ENCODE results near the gene RBL2. TPM values are rescaled to one million over a fixed set of nuclear protein-coding genes. Genes with fewer than 3 reads are reported as not detected.

Gene RBL2
- total RNA-seq, 1 donor from 2014 or later: 28.5 TPM

- Mint-ChIP-seq H3K36me3 (ENCODE audit: low read depth) (peaks cover 49% of the 10 kb centered on the region), H3K27ac (ENCODE audit: unreplicated experiment) (no peak overlapping the region), H3K4me3 (ENCODE audit: unreplicated experiment) (no peak overlapping the region), H3K4me1 (ENCODE audit: low read depth) (no peaks in the 10 kb centered on the region), H3K27me3 (ENCODE audit: low read depth) (no peaks in the 10 kb centered on the region), H3K9me3 (ENCODE audit: low read depth) (peaks cover 15% of the 10 kb centered on the region)
- TF ChIP-seq CTCF (IDR thresholded peaks at IDR 0.05): no peak
- DNase-seq (ENCODE audit: low spot score): no peak
These were observed 42.6 kb downstream of the RBL2 start for GRCh38 chr16:53476867-53477266.

DNA sequence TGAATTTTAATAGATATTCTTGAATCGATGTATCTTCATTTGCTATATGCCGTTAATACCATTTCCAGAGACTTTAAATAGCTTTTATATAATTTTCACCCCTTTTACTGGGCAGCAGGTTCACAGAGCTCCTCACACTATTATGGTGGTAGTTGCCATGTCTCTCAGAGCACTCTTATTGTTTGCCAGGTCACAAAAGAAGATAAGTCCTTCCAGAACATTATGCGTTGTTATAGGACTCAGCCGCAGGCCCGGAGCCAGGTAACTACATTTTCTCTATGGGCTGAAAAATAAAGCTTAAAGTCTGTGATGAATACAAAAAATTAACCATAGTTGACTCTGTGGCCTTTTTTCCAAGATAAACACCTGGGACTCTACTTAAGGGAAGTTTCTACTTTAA is 44.7 kb downstream of the RBL2 start:
- Mint-ChIP-seq H3K36me3 (ENCODE audit: low read depth) (peaks cover 41% of the 10 kb centered on the region), H3K27ac (ENCODE audit: unreplicated experiment) (no peak overlapping the region), H3K9me3 (ENCODE audit: low read depth) (no peaks in the 10 kb centered on the region), H3K4me1 (ENCODE audit: low read depth) (no peaks in the 10 kb centered on the region), H3K4me3 (ENCODE audit: unreplicated experiment) (no peak overlapping the region), H3K27me3 (ENCODE audit: low read depth) (no peaks in the 10 kb centered on the region)
- DNase-seq (ENCODE audit: low spot score): no peak
- no peak for TF ChIP-seq CTCF (IDR thresholded peaks at IDR 0.05)

GRCh38 chr16:53480394-53480793 is 46.1 kb downstream of the RBL2 start:
- Mint-ChIP-seq H3K27me3 (ENCODE audit: low read depth) (no peaks in the 10 kb centered on the region), H3K36me3 (ENCODE audit: low read depth) (peaks cover 38% of the 10 kb centered on the region), H3K9me3 (ENCODE audit: low read depth) (no peaks in the 10 kb centered on the region), H3K4me3 (ENCODE audit: unreplicated experiment) (no peak overlapping the region), H3K27ac (ENCODE audit: unreplicated experiment) (no peak overlapping the region), H3K4me1 (ENCODE audit: low read depth) (no peaks in the 10 kb centered on the region)
- no peak for DNase-seq (ENCODE audit: low spot score)
- TF ChIP-seq CTCF (IDR thresholded peaks at IDR 0.05): no peak

- no peak for TF ChIP-seq CTCF (IDR thresholded peaks at IDR 0.05)
- H3K4me3 Mint-ChIP-seq (ENCODE audit: unreplicated experiment): no peak overlapping the region
- peaks cover 45% of the 10 kb centered on the region for H3K36me3 Mint-ChIP-seq (ENCODE audit: low read depth)
- peaks cover 5% of the 10 kb centered on the region for H3K9me3 Mint-ChIP-seq (ENCODE audit: low read depth)
- H3K27ac Mint-ChIP-seq (ENCODE audit: unreplicated experiment): no peak overlapping the region
- H3K4me1 Mint-ChIP-seq (ENCODE audit: low read depth): no peaks in the 10 kb centered on the region
- DNase-seq (ENCODE audit: low spot score): no peak
- H3K27me3 Mint-ChIP-seq (ENCODE audit: low read depth): no peaks in the 10 kb centered on the region
These were observed 47.9 kb downstream of the RBL2 start for GRCh38 chr16:53482123-53482522.

- no peak for DNase-seq (ENCODE audit: low spot score)
- Mint-ChIP-seq H3K27ac (ENCODE audit: unreplicated experiment) (no peak overlapping the region), H3K4me3 (ENCODE audit: unreplicated experiment) (no peak overlapping the region), H3K36me3 (ENCODE audit: low read depth) (peaks cover 39% of the 10 kb centered on the region), H3K4me1 (ENCODE audit: low read depth) (no peaks in the 10 kb centered on the region), H3K27me3 (ENCODE audit: low read depth) (no peaks in the 10 kb centered on the region), H3K9me3 (ENCODE audit: low read depth) (peaks cover 5% of the 10 kb centered on the region)
- TF ChIP-seq CTCF (IDR thresholded peaks at IDR 0.05): no peak
These were observed 50.3 kb downstream of the RBL2 start for GRCh38 chr16:53484542-53484941.
